Cardiac ventricle fibroblast (primary cell): ENCODE results near the gene CEP19. TPM values are rescaled to one million over a fixed set of nuclear protein-coding genes. Genes with fewer than 3 reads are reported as not detected.

Source experiments
- total RNA-seq: library from RNA; depleted of rRNA; stranded (reverse); fragments of >200 nt; gene quantifications from 2 replicates; pipeline ENCODE4 v1.2.3, GENCODE V29; 2015

Gene CEP19
- 3.2 and 4.7 TPM in 2 replicates for total RNA-seq

DNA sequence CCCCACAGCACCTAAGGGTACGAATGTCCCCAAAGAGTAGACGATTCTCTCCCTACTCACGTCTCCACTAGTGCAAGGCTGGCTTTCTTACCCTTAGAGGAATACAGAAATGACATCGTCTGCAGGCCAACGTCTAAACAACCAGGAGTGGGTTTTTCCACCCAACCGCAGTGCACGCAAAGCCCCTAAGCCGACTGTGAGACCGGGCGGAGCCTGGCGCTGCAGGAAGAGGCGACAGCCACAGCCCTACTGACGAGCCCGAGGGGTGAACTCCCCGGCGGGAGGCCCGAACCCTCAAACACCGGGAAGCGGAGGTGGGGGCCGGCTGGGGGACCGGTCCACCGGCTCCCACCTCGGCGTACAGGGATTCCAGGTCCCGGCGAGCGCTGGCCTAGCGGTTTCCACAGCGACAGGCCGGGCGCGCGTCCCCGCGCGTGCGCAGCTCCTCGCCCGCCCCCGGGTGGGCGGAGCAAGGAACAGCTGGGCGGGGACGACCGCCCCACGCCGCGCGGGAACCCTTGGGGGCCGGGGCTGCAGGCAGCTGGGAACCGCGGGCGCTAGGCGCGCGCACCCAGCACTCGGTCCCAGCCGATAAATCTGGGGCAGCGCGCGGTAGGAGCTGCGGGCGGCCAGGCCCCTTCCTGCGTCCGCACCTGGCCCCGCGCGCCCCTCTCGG, at the start of gene CEP19, which contains the start of gene PIGX:
Gene CEP19 (minus strand): TSS at position 413 of the 676 bp plus-strand sequence. CDS start 3,593 bp downstream, outside the sequence.
Gene PIGX (plus strand): TSS at position 540 of the 676 bp plus-strand sequence.

GRCh38 chr3:196739671-196740480, 27.8 kb upstream of the CEP19 start, which contains the start of gene PAK2:
Gene PAK2, plus strand, starts transcription at chr3:196739857. Its CDS starts 42,790 bp downstream, at chr3:196782647.

Other genes starting within 250 kb of the CEP19 start
- 14.0 and 14.9 TPM in 2 replicates for gene RNF168, start 208.5 kb downstream of the CEP19 start, total RNA-seq
- not detected in 2 replicates for gene SMCO1, start 196.9 kb downstream of the CEP19 start, total RNA-seq
- 3.2 and 4.9 TPM in 2 replicates for gene WDR53, start 143.7 kb downstream of the CEP19 start, total RNA-seq
- 4.4 and 5.9 TPM in 2 replicates for gene FBXO45, start 143.6 kb downstream of the CEP19 start, total RNA-seq
- gene NRROS, start 72.6 kb downstream of the CEP19 start, total RNA-seq, result 0.59 and 1.5 TPM in 2 replicates
- 19.4 and 27.7 TPM in 2 replicates for gene PIGX, start 127 bp upstream of the CEP19 start, total RNA-seq
- 32.6 and 32.9 TPM in 2 replicates for gene PAK2, start 27.6 kb upstream of the CEP19 start, total RNA-seq
- 11.2 and 15.3 TPM in 2 replicates for gene SENP5, start 155.7 kb upstream of the CEP19 start, total RNA-seq
- gene NCBP2, start 230.3 kb upstream of the CEP19 start, total RNA-seq, result 45.1 and 49.7 TPM in 2 replicates